Measurements from ENCODE around the gene SEZ6L2. TPM values are rescaled to one million over a fixed set of nuclear protein-coding genes. Genes with fewer than 3 reads are reported as not detected.

The SEZ6L2 gene
- total and polyA plus RNA-seq, 4 experiments from 2014 or later: 0.70 TPM; not detected in 3

DNA sequence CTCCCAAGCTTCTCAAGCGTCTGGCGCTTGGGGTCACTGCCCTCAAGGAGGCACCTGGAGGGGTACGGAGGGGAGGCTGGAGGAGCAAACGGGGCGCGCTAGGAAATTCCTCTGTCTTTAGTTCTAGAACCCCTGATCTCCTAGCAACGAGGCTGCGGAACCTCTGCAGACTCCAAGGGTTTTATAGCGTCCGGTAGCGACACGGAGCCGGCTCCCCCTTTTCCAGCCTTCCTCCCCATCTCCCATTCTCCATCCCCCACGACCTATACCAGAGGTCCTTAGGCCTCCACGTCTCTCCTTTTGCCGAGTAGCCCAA, 35.7 kb downstream of the SEZ6L2 start:
- Histone ChIP-seq H3K27me3 (ENCODE audit: insufficient read depth, low read length) (no peaks in the 10 kb centered on the region), H3K9me3 (ENCODE audit: control insufficient read depth in 1 of 2, low read length in 2 of 2) (no peaks in the 10 kb centered on the region), H3K4me1 (ENCODE audit: insufficient read depth, low read length) (peaks cover 22% of the 10 kb centered on the region), H3K4me3 (ENCODE audit: low read length in 2 of 2) (peak overlapping the region in 1 of 2 donors; percentile 83), H3K27ac (ENCODE audit: low read depth, low read length) (peak overlapping the region; percentile 89), H3K36me3 (ENCODE audit: insufficient read depth, low read length) (peaks cover 10% of the 10 kb centered on the region)
- Mint-ChIP-seq H3K4me3 (peak overlapping the region; percentile 84 to 97 (median 94)), H3K4me1 (peaks cover 4 to 34% (median 18%) of the 10 kb centered on the region in 4 donors), H3K27me3 (no peaks in the 10 kb centered on the region), H3K36me3 (peaks cover 13 to 26% of the 10 kb centered on the region in 2 donors), H3K9me3 (peaks cover 0 to 2% (median 0%) of the 10 kb centered on the region in 8 donors), H3K27ac (peak overlapping the region; percentile 47 to 100 (median 98))
- intact Hi-C loops (cut with micrococcal nuclease): loop anchor here (1.0 to 5.0 kb wide), 7 partner anchors 13 to 158 kb away; partner anchors contain the start of genes ASPHD1, INO80E, KCTD13 and PAGR1
- ChIA-PET POLR2A (ENCODE audit: partially characterized antibody) (interaction anchor here (0.6 to 3.0 kb wide), 20 partner anchors 8 to 200 kb away, joined by 3 to 18 read pairs (median 5); partner anchors contain the start of genes ASPHD1, HIRIP3, INO80E and KCTD13), CTCF (ENCODE audit: partially characterized antibody) (interaction anchor here (0.7 to 1.7 kb wide), 5 partner anchors 15 to 163 kb away, joined by 3 to 4 read pairs (median 4); no protein-coding TSS in a partner anchor)
- DNase-seq: no peak

DNA sequence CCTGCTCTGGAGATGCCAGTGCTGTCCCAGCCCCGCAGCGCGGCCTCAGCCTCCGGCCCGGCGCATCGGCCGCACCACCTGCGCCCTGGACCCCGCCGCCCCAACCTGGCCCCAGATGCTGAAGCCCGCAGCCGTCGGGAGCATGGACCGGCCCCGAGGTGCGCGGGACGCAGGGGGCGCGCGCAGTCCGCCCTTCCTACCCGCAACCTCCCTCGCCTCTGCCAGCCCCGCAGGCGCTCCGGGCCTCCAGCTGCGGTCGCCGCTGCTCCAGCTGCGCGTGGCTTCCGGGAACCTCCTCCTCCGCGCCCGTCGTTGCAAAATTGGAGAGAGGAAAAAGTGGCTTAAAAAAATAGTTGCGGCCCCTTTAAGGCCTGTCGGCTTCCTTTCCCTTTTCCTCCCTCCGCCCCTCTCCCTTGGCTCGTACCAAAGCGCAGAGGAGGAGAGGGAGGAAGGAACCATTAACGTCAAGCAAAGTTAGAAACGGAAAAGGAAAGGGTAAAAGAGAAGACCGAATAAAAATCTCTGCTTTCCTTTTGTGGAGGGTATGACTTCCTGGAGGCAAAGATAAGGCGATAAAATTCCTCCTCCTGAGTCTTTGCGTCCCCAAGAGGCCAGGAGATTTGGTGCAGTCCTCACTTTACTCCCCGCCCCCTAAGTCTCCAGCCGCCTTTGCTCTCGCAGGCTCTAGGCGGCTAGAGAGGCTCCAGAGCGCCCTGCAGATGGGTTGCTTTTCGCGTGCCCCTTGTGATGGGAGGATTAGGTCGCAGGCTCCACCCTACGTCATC, 36.3 kb downstream of the SEZ6L2 start, which contains the start of gene CDIPT:
Gene CDIPT, minus strand, starts transcription at position 343 of the 785 bp plus-strand sequence. CDS start 369 bp downstream, outside the sequence.
- Mint-ChIP-seq H3K27me3 (no peaks in the 10 kb centered on the region), H3K4me3 (peak within 1 kb of the TSS; percentile 84 to 99 (median 96)), H3K9me3 (peaks cover 0 to 2% (median 0%) of the 10 kb centered on the region in 8 donors), H3K27ac (peak within 1 kb of the TSS; percentile 87 to 100 (median 98)), H3K4me1 (peaks cover 4 to 34% (median 19%) of the 10 kb centered on the region in 4 donors), H3K36me3 (peaks cover 17 to 30% of the 10 kb centered on the region in 2 donors)
- Histone ChIP-seq H3K27ac (ENCODE audit: low read depth, low read length) (peak within 1 kb of the TSS; percentile 89), H3K36me3 (ENCODE audit: insufficient read depth, low read length) (peaks cover 16% of the 10 kb centered on the region), H3K4me3 (ENCODE audit: low read length in 2 of 2) (peak within 1 kb of the TSS; percentile 69 to 83), H3K4me1 (ENCODE audit: insufficient read depth, low read length) (peaks cover 22% of the 10 kb centered on the region), H3K9me3 (ENCODE audit: control insufficient read depth in 1 of 2, low read length in 2 of 2) (no peaks in the 10 kb centered on the region), H3K27me3 (ENCODE audit: insufficient read depth, low read length) (no peaks in the 10 kb centered on the region)
- ChIA-PET POLR2A (ENCODE audit: partially characterized antibody) (interaction anchor here (0.6 to 3.0 kb wide), 22 partner anchors 9 to 200 kb away, joined by 3 to 18 read pairs (median 4); partner anchors contain the start of genes ASPHD1, HIRIP3, INO80E and KCTD13), CTCF (ENCODE audit: partially characterized antibody) (interaction anchor here (0.7 to 1.7 kb wide), 6 partner anchors 14 to 163 kb away, joined by 3 to 4 read pairs (median 4); partner anchors contain the start of gene PAGR1)
- DNase-seq: peak; percentile 95 to 96 (median 95)
- intact Hi-C loops (cut with micrococcal nuclease): loop anchor here (1.0 to 5.0 kb wide), 7 partner anchors 13 to 158 kb away; partner anchors contain the start of genes ASPHD1, INO80E, KCTD13 and PAGR1

DNA sequence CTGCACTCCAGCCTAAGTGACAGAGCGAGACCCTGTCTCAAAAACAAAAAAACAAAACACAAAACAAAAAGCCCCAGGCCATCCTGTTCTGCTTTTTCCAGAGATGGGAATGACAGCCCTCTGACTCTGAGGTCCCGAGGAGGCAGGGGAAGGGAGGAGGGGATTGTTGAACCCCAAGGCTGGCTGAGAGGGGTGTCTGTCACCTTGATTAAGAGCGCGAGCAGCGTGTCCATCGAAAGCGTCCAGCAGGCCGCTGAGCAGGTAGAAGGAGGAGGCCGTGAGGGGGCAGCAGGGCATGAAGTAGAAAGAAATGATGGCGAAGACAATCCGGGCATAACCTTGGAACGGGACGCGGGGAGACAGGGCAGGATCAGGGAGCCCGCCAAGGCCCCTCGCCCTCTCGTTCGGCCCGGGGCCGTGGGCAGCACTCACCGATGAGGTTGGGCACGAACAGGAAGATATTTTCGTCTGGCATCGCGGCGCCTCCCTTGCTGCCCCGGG, 36.9 kb downstream of the SEZ6L2 start:
- H3K9me3 Mint-ChIP-seq: peaks cover 0 to 2% (median 0%) of the 10 kb centered on the region in 8 donors
- peaks cover 4 to 34% (median 19%) of the 10 kb centered on the region in 4 donors for H3K4me1 Mint-ChIP-seq
- peaks cover 16% of the 10 kb centered on the region for H3K36me3 ChIP-seq (ENCODE audit: insufficient read depth, low read length)
- H3K4me3 ChIP-seq (ENCODE audit: low read length in 2 of 2): peak overlapping the region; percentile 69 to 83
- peaks cover 17 to 30% of the 10 kb centered on the region in 2 donors for H3K36me3 Mint-ChIP-seq
- H3K27me3 Mint-ChIP-seq: no peaks in the 10 kb centered on the region
- DNase-seq: no peak
- POLR2A ChIA-PET (ENCODE audit: partially characterized antibody): interaction anchor here (0.6 to 3.0 kb wide), 10 partner anchors 42 to 173 kb away, joined by 3 to 18 read pairs (median 5); partner anchors contain the start of genes HIRIP3, INO80E, KCTD13 and KIF22
- peak overlapping the region; percentile 89 for H3K27ac ChIP-seq (ENCODE audit: low read depth, low read length)
- no peaks in the 10 kb centered on the region for H3K9me3 ChIP-seq (ENCODE audit: control insufficient read depth in 1 of 2, low read length in 2 of 2)
- CTCF ChIA-PET (ENCODE audit: partially characterized antibody): interaction anchor here (1.4 to 1.8 kb wide), 3 partner anchors 14 to 162 kb away, joined by 3 to 9 read pairs (median 4); partner anchors contain the start of gene PAGR1
- peak overlapping the region; percentile 73 to 96 (median 93) for H3K27ac Mint-ChIP-seq
- peaks cover 22% of the 10 kb centered on the region for H3K4me1 ChIP-seq (ENCODE audit: insufficient read depth, low read length)
- no peaks in the 10 kb centered on the region for H3K27me3 ChIP-seq (ENCODE audit: insufficient read depth, low read length)
- peak overlapping the region; percentile 84 to 99 (median 96) for H3K4me3 Mint-ChIP-seq
- intact Hi-C loops (cut with micrococcal nuclease): loop anchor here (5.0 kb wide), 1 partner anchor 65 kb away; the partner anchor contains the start of gene KCTD13

DNA sequence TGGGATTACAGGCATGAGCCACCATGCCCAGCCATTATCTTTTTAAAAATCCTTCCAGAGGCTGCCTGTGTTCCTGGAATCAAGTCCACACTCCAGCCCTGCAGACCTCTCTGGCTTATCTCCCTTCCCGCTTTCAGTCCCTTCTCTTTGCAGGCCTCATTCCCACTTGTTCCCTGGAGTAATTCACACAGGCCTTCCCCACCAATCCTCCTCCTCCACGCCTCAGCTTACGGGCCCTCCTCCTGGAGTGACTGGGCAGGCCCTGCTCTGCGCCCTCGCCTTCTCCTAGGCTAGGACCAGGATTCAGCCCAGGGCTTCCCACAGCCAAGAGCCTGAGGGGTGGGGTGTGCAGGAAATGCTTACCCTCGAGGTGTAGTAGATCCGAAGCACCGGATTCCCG, 39.1 kb downstream of the SEZ6L2 start:
- Mint-ChIP-seq H3K9me3 (peaks cover 0 to 2% (median 0%) of the 10 kb centered on the region in 8 donors), H3K27ac (no peak overlapping the region), H3K4me3 (peak overlapping the region in 4 of 8 donors; percentile 41 to 84 (median 64)), H3K27me3 (no peaks in the 10 kb centered on the region), H3K36me3 (peaks cover 17 to 34% of the 10 kb centered on the region in 2 donors), H3K4me1 (peaks cover 4 to 32% (median 19%) of the 10 kb centered on the region in 4 donors)
- ChIA-PET POLR2A (ENCODE audit: partially characterized antibody) (interaction anchor here (0.6 to 1.5 kb wide), 2 partner anchors 53 to 104 kb away, joined by 3 read pairs; no protein-coding TSS in a partner anchor), CTCF (ENCODE audit: partially characterized antibody) (interaction anchor here (0.6 kb wide), 1 partner anchor 10 kb away, joined by 3 read pairs; no protein-coding TSS in a partner anchor)
- Histone ChIP-seq H3K27ac (ENCODE audit: low read depth, low read length) (no peak overlapping the region), H3K9me3 (ENCODE audit: control insufficient read depth in 1 of 2, low read length in 2 of 2) (no peaks in the 10 kb centered on the region), H3K36me3 (ENCODE audit: insufficient read depth, low read length) (peaks cover 16% of the 10 kb centered on the region), H3K27me3 (ENCODE audit: insufficient read depth, low read length) (no peaks in the 10 kb centered on the region), H3K4me1 (ENCODE audit: insufficient read depth, low read length) (peaks cover 22% of the 10 kb centered on the region), H3K4me3 (ENCODE audit: low read length in 2 of 2) (no peak overlapping the region)
- no peak for DNase-seq
- intact Hi-C loops (cut with micrococcal nuclease): loop anchor here (5.0 kb wide), 1 partner anchor 67 kb away; the partner anchor contains the start of gene KCTD13

DNA sequence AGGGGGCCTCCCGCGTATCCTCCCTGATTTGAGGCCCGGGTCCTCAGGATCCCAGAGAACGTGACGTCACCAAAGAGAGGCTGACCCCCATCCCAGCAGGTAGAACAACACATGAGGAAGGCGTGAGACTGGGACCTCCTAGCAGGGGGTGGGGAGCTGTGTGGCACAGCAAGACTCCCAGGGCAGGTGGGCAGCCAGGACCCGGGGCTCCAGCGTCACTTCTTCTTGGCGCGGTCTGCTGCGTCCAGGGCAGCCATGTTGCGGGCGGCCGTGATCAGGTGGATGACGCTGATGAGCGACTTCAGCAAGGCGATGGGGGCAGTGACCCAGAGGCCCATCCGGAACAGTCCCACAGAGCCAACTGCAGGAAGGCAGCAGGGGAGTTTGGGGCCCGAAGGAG, 40.4 kb downstream of the SEZ6L2 start:
- CTCF ChIA-PET (ENCODE audit: partially characterized antibody): interaction anchor here (1.3 to 2.9 kb wide), 2 partner anchors 11 to 159 kb away, joined by 4 to 18 read pairs; no protein-coding TSS in a partner anchor
- H3K36me3 Mint-ChIP-seq: peaks cover 17 to 34% of the 10 kb centered on the region in 2 donors
- Histone ChIP-seq H3K9me3 (ENCODE audit: control insufficient read depth in 1 of 2, low read length in 2 of 2) (no peaks in the 10 kb centered on the region), H3K36me3 (ENCODE audit: insufficient read depth, low read length) (peaks cover 16% of the 10 kb centered on the region), H3K27ac (ENCODE audit: low read depth, low read length) (no peak overlapping the region), H3K4me1 (ENCODE audit: insufficient read depth, low read length) (peaks cover 22% of the 10 kb centered on the region), H3K27me3 (ENCODE audit: insufficient read depth, low read length) (no peaks in the 10 kb centered on the region), H3K4me3 (ENCODE audit: low read length in 2 of 2) (no peak overlapping the region)
- no peak overlapping the region for H3K27ac Mint-ChIP-seq
- peaks cover 4 to 31% (median 18%) of the 10 kb centered on the region in 4 donors for H3K4me1 Mint-ChIP-seq
- H3K27me3 Mint-ChIP-seq: no peaks in the 10 kb centered on the region
- H3K4me3 Mint-ChIP-seq: no peak overlapping the region
- peaks cover 0 to 2% (median 0%) of the 10 kb centered on the region in 8 donors for H3K9me3 Mint-ChIP-seq
- DNase-seq: no peak
- intact Hi-C loops (cut with micrococcal nuclease): no loop called here
- POLR2A ChIA-PET (ENCODE audit: partially characterized antibody): interaction anchor here (1.5 kb wide), 1 partner anchor 52 kb away, joined by 3 read pairs; no protein-coding TSS in a partner anchor

DNA sequence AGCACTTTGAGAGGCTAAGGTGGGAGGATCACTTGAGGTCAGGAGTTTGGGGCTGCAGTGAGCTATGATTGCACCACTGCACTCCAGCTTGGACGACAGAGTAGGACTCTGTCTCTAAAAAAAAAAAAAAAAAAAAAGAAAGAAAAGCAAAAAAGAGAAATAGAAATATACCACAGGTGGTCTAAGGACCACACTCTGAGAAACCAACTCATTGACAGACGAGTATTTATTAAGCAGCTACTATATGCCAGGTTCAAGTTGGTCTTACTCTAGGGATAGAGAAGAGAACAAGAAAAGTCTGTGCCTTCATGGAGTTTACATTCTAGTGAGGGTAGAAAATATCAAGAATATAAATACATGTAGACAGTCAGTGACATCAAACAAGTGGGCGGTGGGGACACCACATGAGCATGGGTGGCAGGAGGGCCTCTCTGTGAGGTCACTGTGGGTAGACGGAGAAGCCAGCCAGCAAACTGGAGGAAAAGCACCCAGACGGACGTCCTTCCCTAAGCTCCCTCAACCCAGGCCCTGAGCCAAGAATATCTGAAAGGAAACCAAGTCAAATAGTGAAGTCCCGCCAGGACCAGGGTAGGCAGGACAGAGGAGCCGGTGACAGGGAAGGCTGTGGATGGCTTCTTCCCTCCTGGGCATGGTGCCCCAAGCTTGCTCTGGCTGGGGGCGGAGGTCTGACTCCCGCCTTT, 41.1 kb downstream of the SEZ6L2 start:
- H3K4me3 ChIP-seq (ENCODE audit: low read length in 2 of 2): no peak overlapping the region
- intact Hi-C loops (cut with micrococcal nuclease): no loop called here
- H3K9me3 ChIP-seq (ENCODE audit: control insufficient read depth in 1 of 2, low read length in 2 of 2): no peaks in the 10 kb centered on the region
- no peaks in the 10 kb centered on the region for H3K27me3 ChIP-seq (ENCODE audit: insufficient read depth, low read length)
- POLR2A ChIA-PET (ENCODE audit: partially characterized antibody): interaction anchor here (0.7 to 1.4 kb wide), 4 partner anchors 10 to 158 kb away, joined by 3 to 4 read pairs (median 4); no protein-coding TSS in a partner anchor
- CTCF ChIA-PET (ENCODE audit: partially characterized antibody): interaction anchor here (1.3 to 2.9 kb wide), 2 partner anchors 10 to 158 kb away, joined by 4 to 18 read pairs; no protein-coding TSS in a partner anchor
- no peak overlapping the region for H3K27ac ChIP-seq (ENCODE audit: low read depth, low read length)
- Mint-ChIP-seq H3K9me3 (peaks cover 0 to 2% (median 0%) of the 10 kb centered on the region in 8 donors), H3K36me3 (peaks cover 17 to 34% of the 10 kb centered on the region in 2 donors), H3K4me3 (peak overlapping the region in 2 of 8 donors; percentile 39 to 74), H3K27me3 (no peaks in the 10 kb centered on the region), H3K4me1 (peaks cover 3 to 26% (median 14%) of the 10 kb centered on the region in 4 donors), H3K27ac (peak overlapping the region in 1 of 7 donors; percentile 65)
- H3K36me3 ChIP-seq (ENCODE audit: insufficient read depth, low read length): peaks cover 16% of the 10 kb centered on the region
- no peak for DNase-seq
- peaks cover 17% of the 10 kb centered on the region for H3K4me1 ChIP-seq (ENCODE audit: insufficient read depth, low read length)
